Fibroblast of pulmonary artery (primary cell): Measurements from ENCODE around the gene GKN1.
"Not testable (repeated sequence)": the region's sequence is repeated elsewhere in the genome, so short reads cannot be mapped to it uniquely, and the experiment has no call there.

Experiments
- DNase-seq: peaks from one replicate; pipeline ENCODE4 v3.0.0-alpha.2; 2010; ENCODE audit warnings: low read depth
- H3K4me3 ChIP-seq: replicated peaks from 2 replicates; pipeline ENCODE4 v1.5.1; 2011; ENCODE audit warnings: low read depth, mild to moderate bottlenecking, control low read depth, low read length, moderate library complexity
- CTCF ChIP-seq: IDR thresholded peaks from 2 replicates; pipeline ENCODE4 v1.5.1; 2011; ENCODE audit warnings: mild to moderate bottlenecking, control low read depth, low read length, inconsistent platforms; ENCODE audit errors: missing control alignments

GKN1 gene

GRCh38 chr2:68942827-68943226 is 31.6 kb upstream of the GKN1 start:
- TF ChIP-seq CTCF = no peak
- H3K4me3 ChIP-seq = no peak overlapping the region
- DNase-seq = no peak

- TF ChIP-seq CTCF = peak; percentile 81
- DNase-seq = peak; percentile 74
- H3K4me3 ChIP-seq = no peak overlapping the region
These were observed 30.6 kb upstream of the GKN1 start for GRCh38 chr2:68943581-68944568.

- DNase-seq = no peak
- H3K4me3 ChIP-seq = no peak overlapping the region
- TF ChIP-seq CTCF = no peak
These were observed 28.3 kb upstream of the GKN1 start for GRCh38 chr2:68946117-68946516.

GRCh38 chr2:68948710-68949109 is 25.7 kb upstream of the GKN1 start:
- H3K4me3 ChIP-seq = no peak overlapping the region
- no peak for DNase-seq
- TF ChIP-seq CTCF = no peak

- no peak for DNase-seq
- TF ChIP-seq CTCF = no peak
- no peak overlapping the region for H3K4me3 ChIP-seq
These were observed 22.5 kb upstream of the GKN1 start for GRCh38 chr2:68951899-68952298.

GRCh38 chr2:68952887-68953521 is 21.4 kb upstream of the GKN1 start, which contains the start of gene GKN2:
Gene GKN2 (minus strand): TSS chr2:68952893. CDS start chr2:68952861, 32 bp downstream.
- DNase-seq = no peak
- no peak for TF ChIP-seq CTCF

GRCh38 chr2:68955432-68955831 is 19.0 kb upstream of the GKN1 start:
- not testable (repeated sequence) for DNase-seq, H3K4me3 ChIP-seq

More at GRCh38 chr2:68952887-68953521, 21.4 kb upstream of the GKN1 start, which contains the start of gene GKN2:
- no peak within 1 kb of the TSS for H3K4me3 ChIP-seq
